Effector memory CD4-positive, alpha-beta T cell (primary cell): ENCODE measurements around the gene GNGT2.

ENCODE experiments used
- DNase-seq, 3 donors: peaks; one replicate each; pipeline ENCODE4 v3.0.0-alpha.2; 2020
- H3K27ac ChIP-seq: 2 replicates; pipeline ENCODE4 v1.7.0; 2013; ENCODE audit warnings: mild to moderate bottlenecking, low read length, moderate library complexity; ENCODE audit not compliant: insufficient read depth, poor library complexity, severe bottlenecking
- H3K27me3 ChIP-seq: replicated peaks from 2 replicates; pipeline ENCODE4 v1.7.0; 2013; ENCODE audit warnings: mild to moderate bottlenecking, low read length; ENCODE audit not compliant: insufficient read depth, control insufficient read depth, poor library complexity, severe bottlenecking
- H3K36me3 ChIP-seq: 2 replicates; pipeline ENCODE4 v1.7.0; 2013; ENCODE audit warnings: mild to moderate bottlenecking, low read length, moderate library complexity; ENCODE audit not compliant: control insufficient read depth, insufficient read depth
- H3K4me1 ChIP-seq: 2 replicates; pipeline ENCODE4 v1.7.0; 2013; ENCODE audit warnings: low read length, mild to moderate bottlenecking; ENCODE audit not compliant: control insufficient read depth, insufficient read depth, poor library complexity, severe bottlenecking
- H3K4me3 ChIP-seq: 2 replicates; pipeline ENCODE4 v1.7.0; 2013; ENCODE audit warnings: low read length, low read depth, mild to moderate bottlenecking; ENCODE audit not compliant: insufficient read depth, poor library complexity, severe bottlenecking
- H3K9me3 ChIP-seq: 2 replicates; pipeline ENCODE4 v1.7.0; 2013; ENCODE audit warnings: mild to moderate bottlenecking, low read length, moderate library complexity; ENCODE audit not compliant: control insufficient read depth

GNGT2 gene

GRCh38 chr17:49223168-49223516, 12.8 kb upstream of the GNGT2 start:
- no peak for DNase-seq
- Histone ChIP-seq H3K4me3 (no peak overlapping the region), H3K9me3 (no peaks in the 10 kb centered on the region), H3K4me1 (peaks cover 40% of the 10 kb centered on the region), H3K27ac (no peak overlapping the region), H3K27me3 (no peaks in the 10 kb centered on the region), H3K36me3 (no peaks in the 10 kb centered on the region)

- no peak overlapping the region for H3K4me3 ChIP-seq
- no peaks in the 10 kb centered on the region for H3K9me3 ChIP-seq
- H3K4me1 ChIP-seq, result peaks cover 62% of the 10 kb centered on the region
- H3K36me3 ChIP-seq, result no peaks in the 10 kb centered on the region
- no peaks in the 10 kb centered on the region for H3K27me3 ChIP-seq
- no peak overlapping the region for H3K27ac ChIP-seq
- no peak for DNase-seq
These were observed 9.6 kb upstream of the GNGT2 start for GRCh38 chr17:49219987-49220386.

- Histone ChIP-seq H3K27me3 (no peaks in the 10 kb centered on the region), H3K4me3 (peak overlapping the region; percentile 12), H3K27ac (peak overlapping the region; percentile 53), H3K4me1 (peaks cover 55% of the 10 kb centered on the region), H3K9me3 (no peaks in the 10 kb centered on the region), H3K36me3 (no peaks in the 10 kb centered on the region)
- peak; percentile 25 to 41 (median 29) for DNase-seq
These were observed 8.9 kb upstream of the GNGT2 start for GRCh38 chr17:49218941-49219913.

GRCh38 chr17:49217651-49218413, 7.5 kb upstream of the GNGT2 start:
- Histone ChIP-seq H3K27ac (peak overlapping the region; percentile 57), H3K27me3 (no peaks in the 10 kb centered on the region), H3K9me3 (no peaks in the 10 kb centered on the region), H3K4me1 (peaks cover 42% of the 10 kb centered on the region), H3K4me3 (peak overlapping the region; percentile 33), H3K36me3 (no peaks in the 10 kb centered on the region)
- DNase-seq, result peak; percentile 47 to 64 (median 63)

GRCh38 chr17:49216953-49217650, 6.7 kb upstream of the GNGT2 start:
- Histone ChIP-seq H3K27me3 (no peaks in the 10 kb centered on the region), H3K9me3 (no peaks in the 10 kb centered on the region), H3K4me1 (peaks cover 42% of the 10 kb centered on the region), H3K36me3 (no peaks in the 10 kb centered on the region), H3K4me3 (no peak overlapping the region), H3K27ac (peak overlapping the region; percentile 55)
- DNase-seq, result no peak

- Histone ChIP-seq H3K4me3 (no peak overlapping the region), H3K36me3 (no peaks in the 10 kb centered on the region), H3K4me1 (peaks cover 44% of the 10 kb centered on the region), H3K27me3 (no peaks in the 10 kb centered on the region), H3K9me3 (no peaks in the 10 kb centered on the region), H3K27ac (peak overlapping the region; percentile 55)
- DNase-seq, result no peak
These were observed 6.1 kb upstream of the GNGT2 start for GRCh38 chr17:49216482-49216881.

- no peak overlapping the region for H3K4me3 ChIP-seq
- no peaks in the 10 kb centered on the region for H3K36me3 ChIP-seq
- no peak for DNase-seq
- no peak overlapping the region for H3K27ac ChIP-seq
- no peaks in the 10 kb centered on the region for H3K9me3 ChIP-seq
- H3K27me3 ChIP-seq, result no peaks in the 10 kb centered on the region
- peaks cover 50% of the 10 kb centered on the region for H3K4me1 ChIP-seq
These were observed 4.4 kb upstream of the GNGT2 start for GRCh38 chr17:49214676-49215360.

DNA sequence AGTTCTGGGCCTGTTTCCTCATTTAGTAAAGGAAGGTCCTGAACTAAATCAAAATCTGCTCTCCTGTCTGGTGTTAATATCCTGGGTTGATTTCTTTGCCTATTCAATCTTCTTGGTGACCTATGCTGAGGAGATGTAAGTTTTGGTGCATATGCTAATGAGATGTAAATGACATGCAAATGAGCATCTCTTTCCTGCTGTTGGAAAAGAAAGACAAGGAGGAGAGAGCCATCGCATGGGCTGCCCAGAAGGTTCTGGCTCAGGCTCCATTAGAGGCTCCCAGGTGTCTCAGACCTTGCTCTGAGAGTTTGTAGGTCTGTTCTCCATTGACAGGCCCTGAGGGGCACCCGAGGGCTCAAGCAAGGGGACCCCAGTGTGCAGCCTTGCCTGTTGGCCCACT, 3.5 kb upstream of the GNGT2 start:
- no peaks in the 10 kb centered on the region for H3K9me3 ChIP-seq
- H3K27ac ChIP-seq, result peak overlapping the region; percentile 15
- H3K36me3 ChIP-seq, result no peaks in the 10 kb centered on the region
- no peaks in the 10 kb centered on the region for H3K27me3 ChIP-seq
- peaks cover 49% of the 10 kb centered on the region for H3K4me1 ChIP-seq
- DNase-seq, result no peak
- H3K4me3 ChIP-seq, result no peak overlapping the region

GRCh38 chr17:49213399-49213798, 3.0 kb upstream of the GNGT2 start:
- Histone ChIP-seq H3K36me3 (no peaks in the 10 kb centered on the region), H3K4me3 (no peak overlapping the region), H3K27me3 (no peaks in the 10 kb centered on the region), H3K9me3 (no peaks in the 10 kb centered on the region), H3K27ac (no peak overlapping the region), H3K4me1 (peaks cover 44% of the 10 kb centered on the region)
- no peak for DNase-seq
